Kidney epithelial cell (primary cell): Measurements from ENCODE around the gene DNAJC7. TPM values are rescaled to one million over a fixed set of nuclear protein-coding genes. Genes with fewer than 3 reads are reported as not detected.

Experiments used
- DNase-seq: peaks from one replicate; pipeline ENCODE4 v3.0.0-alpha.2; 2010; ENCODE audit warnings: low read depth
- H3K27me3 ChIP-seq: 2 replicates; pipeline ENCODE4 v1.6.0; 2011; ENCODE audit warnings: low read length; ENCODE audit not compliant: control insufficient read depth, insufficient read depth
- H3K36me3 ChIP-seq: 2 replicates; pipeline ENCODE4 v1.5.1; 2011; ENCODE audit warnings: low read length; ENCODE audit not compliant: control insufficient read depth, insufficient read depth
- H3K4me3 ChIP-seq: 2 replicates; pipeline ENCODE4 v1.5.1; 2011; ENCODE audit warnings: low read depth, mild to moderate bottlenecking, control low read depth, low read length
- total RNA-seq: library from RNA; depleted of rRNA; stranded (reverse); fragments of >200 nt; gene quantifications from 2 replicates; pipeline ENCODE4 v1.2.3, GENCODE V29; 2015
- TF ChIP-seq, protein P1 (sequence below): IDR thresholded peaks from 2 replicates; pipeline ENCODE4 v1.5.1; 2011; ENCODE audit warnings: mild to moderate bottlenecking, moderate library complexity, low read length, control low read depth, inconsistent platforms; ENCODE audit not compliant: insufficient read depth, poor library complexity, severe bottlenecking

Gene DNAJC7
- total RNA-seq, 1 donor from 2014 or later, result 73.5 TPM

DNA sequence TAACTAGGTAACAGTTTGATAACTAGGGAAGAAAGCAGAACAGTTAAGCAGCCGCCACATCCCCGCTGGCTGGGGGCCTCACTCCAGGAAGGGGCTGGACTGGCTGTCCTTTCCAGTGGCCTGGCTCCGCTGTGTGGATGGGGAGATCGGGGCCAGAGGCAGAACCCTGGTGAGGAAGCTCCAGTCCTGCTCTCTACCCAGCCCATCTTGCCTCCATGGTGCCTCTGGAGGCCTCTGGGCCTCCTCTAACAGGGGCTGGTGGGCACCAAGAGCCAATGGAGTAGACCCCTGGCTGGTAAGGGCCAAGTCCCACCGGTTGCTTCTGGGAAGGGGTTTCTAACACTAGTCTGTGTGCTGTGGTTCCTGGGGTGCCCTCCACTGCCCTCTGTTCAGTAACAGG, 42.6 kb downstream of the DNAJC7 start:
- TF ChIP-seq, protein P1, sequence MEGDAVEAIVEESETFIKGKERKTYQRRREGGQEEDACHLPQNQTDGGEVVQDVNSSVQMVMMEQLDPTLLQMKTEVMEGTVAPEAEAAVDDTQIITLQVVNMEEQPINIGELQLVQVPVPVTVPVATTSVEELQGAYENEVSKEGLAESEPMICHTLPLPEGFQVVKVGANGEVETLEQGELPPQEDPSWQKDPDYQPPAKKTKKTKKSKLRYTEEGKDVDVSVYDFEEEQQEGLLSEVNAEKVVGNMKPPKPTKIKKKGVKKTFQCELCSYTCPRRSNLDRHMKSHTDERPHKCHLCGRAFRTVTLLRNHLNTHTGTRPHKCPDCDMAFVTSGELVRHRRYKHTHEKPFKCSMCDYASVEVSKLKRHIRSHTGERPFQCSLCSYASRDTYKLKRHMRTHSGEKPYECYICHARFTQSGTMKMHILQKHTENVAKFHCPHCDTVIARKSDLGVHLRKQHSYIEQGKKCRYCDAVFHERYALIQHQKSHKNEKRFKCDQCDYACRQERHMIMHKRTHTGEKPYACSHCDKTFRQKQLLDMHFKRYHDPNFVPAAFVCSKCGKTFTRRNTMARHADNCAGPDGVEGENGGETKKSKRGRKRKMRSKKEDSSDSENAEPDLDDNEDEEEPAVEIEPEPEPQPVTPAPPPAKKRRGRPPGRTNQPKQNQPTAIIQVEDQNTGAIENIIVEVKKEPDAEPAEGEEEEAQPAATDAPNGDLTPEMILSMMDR, result no peak
- H3K36me3 ChIP-seq, result peaks cover 8% of the 10 kb centered on the region
- no peak for DNase-seq
- H3K27me3 ChIP-seq, result no peaks in the 10 kb centered on the region
- H3K4me3 ChIP-seq, result no peak overlapping the region

- no peak for DNase-seq
- Histone ChIP-seq H3K36me3 (peaks cover 8% of the 10 kb centered on the region), H3K4me3 (no peak overlapping the region), H3K27me3 (no peaks in the 10 kb centered on the region)
- TF ChIP-seq, protein P1, result no peak
These were observed 43.2 kb downstream of the DNAJC7 start for GRCh38 chr17:41974031-41974430.

GRCh38 chr17:41973408-41973811, 43.8 kb downstream of the DNAJC7 start:
- Histone ChIP-seq H3K4me3 (no peak overlapping the region), H3K36me3 (peaks cover 8% of the 10 kb centered on the region), H3K27me3 (no peaks in the 10 kb centered on the region)
- DNase-seq, result no peak
- TF ChIP-seq, protein P1, result no peak

GRCh38 chr17:41972571-41973407, 44.5 kb downstream of the DNAJC7 start:
- H3K36me3 ChIP-seq, result peaks cover 8% of the 10 kb centered on the region
- no peaks in the 10 kb centered on the region for H3K27me3 ChIP-seq
- no peak overlapping the region for H3K4me3 ChIP-seq
- DNase-seq, result no peak
- TF ChIP-seq, protein P1, result no peak

- peaks cover 7% of the 10 kb centered on the region for H3K36me3 ChIP-seq
- H3K4me3 ChIP-seq, result no peak overlapping the region
- DNase-seq, result no peak
- H3K27me3 ChIP-seq, result no peaks in the 10 kb centered on the region
- TF ChIP-seq, protein P1, result no peak
These were observed 45.3 kb downstream of the DNAJC7 start for GRCh38 chr17:41971721-41972523.
